Thyroid gland (tissue), 4 donors: ENCODE data around the gene OTOF. TPM values are rescaled to one million over a fixed set of nuclear protein-coding genes. Genes with fewer than 3 reads are reported as not detected.

Source experiments
- DNase-seq, 2 donors: peaks; one replicate each; pipeline ENCODE4 v3.0.0-alpha.2; 2019
- H3K27ac ChIP-seq, 3 donors: fragments of 200-600 bp; sonication (generic); 1 replicate in 2 of 3; 2 replicates in 1 of 3; pipeline ENCODE4 v1.5.1; 2016 to 2019; ENCODE audit warnings: mild to moderate bottlenecking in 1 of 3, moderate library complexity in 1 of 3
- H3K27me3 ChIP-seq: fragments of 200-600 bp; sonication (generic); one replicate; pipeline ENCODE4 v1.5.1; 2019
- H3K36me3 ChIP-seq, 2 donors: fragments of 200-600 bp; sonication (generic); one replicate each; pipeline ENCODE4 v1.5.1; 2016 to 2019
- H3K4me1 ChIP-seq, 2 donors: fragments of 200-600 bp; sonication (generic); one replicate each; pipeline ENCODE4 v1.5.1; 2017 to 2019
- H3K4me3 ChIP-seq, 3 donors: fragments of 200-600 bp; sonication (generic); replicated peaks in 1 of 3; 1 replicate in 2 of 3; 2 replicates in 1 of 3; pipeline ENCODE4 v1.5.1; 2016; ENCODE audit warnings: mild to moderate bottlenecking in 1 of 3
- H3K9me3 ChIP-seq: fragments of 200-600 bp; sonication (generic); one replicate; pipeline ENCODE4 v1.5.1; 2017
- CTCF ChIP-seq, 6 experiments: fragments of 200-600 bp in 3 of 6; fragments of 450-650 bp in 3 of 6; sonication (generic) in 3 of 6; IDR thresholded peaks; one replicate each; pipeline ENCODE4 v1.5.1; 2016 to 2019; ENCODE audit warnings: antibody characterized with exemption in 6 of 6, mild to moderate bottlenecking in 2 of 6, inconsistent platforms in 1 of 6, moderate library complexity in 1 of 6
- POLR2A ChIP-seq, 2 donors: fragments of 450-650 bp; IDR thresholded peaks; one replicate each; pipeline ENCODE4 v1.6.1; 2017; ENCODE audit warnings: antibody characterized with exemption in 2 of 2, mild to moderate bottlenecking in 2 of 2, moderate library complexity in 1 of 2
- WGBS, 2 donors: methylation state at CpG; one replicate each; pipeline ENCODE4 v1.1.5; 2017; 5-methylcytosine and 5-hydroxymethylcytosine counted together
- intact Hi-C: fragments of 100-400 bp; cut with DNase I; formaldehyde crosslinking; loops from one replicate; pipeline ENCODE4 v1.15.1; 2023
- total RNA-seq, 4 donors: library from RNA; depleted of rRNA; stranded (reverse); fragments of >200 nt; gene quantifications; one replicate each; pipeline ENCODE4 v1.2.3, GENCODE V29; 2016

OTOF gene
- total RNA-seq, 4 donors from 2014 or later, result 0.67 TPM; not detected in 3

- intact Hi-C loops, result no loop called here
- WGBS, 2 donors, result 17 to 33% methylated on average over 8 of the region's 8 CpGs
- TF ChIP-seq POLR2A (IDR thresholded peaks at IDR 0.05) (no peak), CTCF (IDR thresholded peaks at IDR 0.05) (peak in 1 of 6 experiments; percentile 29)
- Histone ChIP-seq H3K9me3 (no peaks in the 10 kb centered on the region), H3K4me1 (peaks cover 0 to 5% of the 10 kb centered on the region in 2 donors), H3K27ac (no peak overlapping the region), H3K27me3 (no peaks in the 10 kb centered on the region), H3K36me3 (no peaks in the 10 kb centered on the region), H3K4me3 (no peak overlapping the region)
- DNase-seq, result peak; percentile 48 to 52
Measured at GRCh38 chr2:26438526-26438925, 39.4 kb downstream of the OTOF start.

GRCh38 chr2:26435106-26435505, 42.8 kb downstream of the OTOF start:
- H3K4me1 ChIP-seq, result peaks cover 0 to 10% of the 10 kb centered on the region in 2 donors
- no peak for DNase-seq
- H3K9me3 ChIP-seq, result no peaks in the 10 kb centered on the region
- TF ChIP-seq POLR2A (IDR thresholded peaks at IDR 0.05) (no peak), CTCF (IDR thresholded peaks at IDR 0.05) (no peak)
- intact Hi-C loops, result no loop called here
- WGBS, 2 donors, result 94 to 98% methylated on average over 2 of the region's 2 CpGs
- no peak overlapping the region for H3K27ac ChIP-seq
- no peaks in the 10 kb centered on the region for H3K27me3 ChIP-seq
- no peaks in the 10 kb centered on the region for H3K36me3 ChIP-seq
- H3K4me3 ChIP-seq, result no peak overlapping the region

GRCh38 chr2:26432859-26433258, 45.1 kb downstream of the OTOF start:
- WGBS, 2 donors, result 45 to 76% methylated on average over 2 of the region's 2 CpGs
- Histone ChIP-seq H3K36me3 (no peaks in the 10 kb centered on the region), H3K4me1 (peaks cover 0 to 10% of the 10 kb centered on the region in 2 donors), H3K27me3 (no peaks in the 10 kb centered on the region), H3K4me3 (no peak overlapping the region), H3K9me3 (no peaks in the 10 kb centered on the region), H3K27ac (no peak overlapping the region)
- TF ChIP-seq CTCF (IDR thresholded peaks at IDR 0.05) (no peak), POLR2A (IDR thresholded peaks at IDR 0.05) (no peak)
- no peak for DNase-seq
- intact Hi-C loops, result no loop called here

GRCh38 chr2:26432363-26432762, 45.6 kb downstream of the OTOF start:
- DNase-seq, result no peak
- TF ChIP-seq CTCF (IDR thresholded peaks at IDR 0.05), result no peak
- TF ChIP-seq POLR2A (IDR thresholded peaks at IDR 0.05), result no peak
- no peaks in the 10 kb centered on the region for H3K27me3 ChIP-seq
- intact Hi-C loops, result no loop called here
- no peak overlapping the region for H3K27ac ChIP-seq
- H3K36me3 ChIP-seq, result no peaks in the 10 kb centered on the region
- H3K9me3 ChIP-seq, result no peaks in the 10 kb centered on the region
- H3K4me3 ChIP-seq, result no peak overlapping the region
- peaks cover 0 to 10% of the 10 kb centered on the region in 2 donors for H3K4me1 ChIP-seq

- no peaks in the 10 kb centered on the region for H3K36me3 ChIP-seq
- no peak overlapping the region for H3K4me3 ChIP-seq
- TF ChIP-seq POLR2A (IDR thresholded peaks at IDR 0.05) (no peak), CTCF (IDR thresholded peaks at IDR 0.05) (no peak)
- WGBS, 2 donors, result 82% methylated on average over 7 of the region's 7 CpGs
- H3K9me3 ChIP-seq, result no peaks in the 10 kb centered on the region
- peak in 1 of 2 donors; percentile 13 for DNase-seq
- intact Hi-C loops, result no loop called here
- H3K27me3 ChIP-seq, result no peaks in the 10 kb centered on the region
- H3K27ac ChIP-seq, result peak overlapping the region in 1 of 3 donors; percentile 12
- H3K4me1 ChIP-seq, result peaks cover 0 to 10% of the 10 kb centered on the region in 2 donors
Measured at GRCh38 chr2:26430826-26431225, 47.1 kb downstream of the OTOF start.
